Sigmoid colon (tissue), 7 donors: ENCODE data around the gene KRT3. TPM values are rescaled to one million over a fixed set of nuclear protein-coding genes. Genes with fewer than 3 reads are reported as not detected.

Experiments used
- DNase-seq: peaks from one replicate; pipeline ENCODE4 v3.0.0-alpha.2; 2019
- H3K27ac ChIP-seq, 4 donors: fragments of 200-600 bp; sonication (generic); one replicate each; pipeline ENCODE4 v1.5.1; 2016 to 2019; ENCODE audit warnings: mild to moderate bottlenecking in 1 of 4
- H3K27me3 ChIP-seq, 3 donors: fragments of 200-600 bp; sonication (generic); one replicate each; pipeline ENCODE4 v1.5.1; 2019; ENCODE audit warnings: mild to moderate bottlenecking in 1 of 3
- H3K36me3 ChIP-seq, 4 donors: fragments of 200-600 bp; sonication (generic); one replicate each; pipeline ENCODE4 v1.5.1; 2016 to 2019
- H3K4me1 ChIP-seq, 4 donors: fragments of 200-600 bp; sonication (generic); one replicate each; pipeline ENCODE4 v1.5.1; 2017 to 2019
- H3K4me3 ChIP-seq, 4 donors: fragments of 200-600 bp; sonication (generic); one replicate each; pipeline ENCODE4 v1.5.1; 2017 to 2019; ENCODE audit warnings: mild to moderate bottlenecking in 2 of 4, moderate library complexity in 1 of 4
- H3K9me3 ChIP-seq, 4 donors: fragments of 200-600 bp in 3 of 4; sonication (generic) in 3 of 4; one replicate each; pipeline versions ENCODE4 v1.5.1 to v1.6.1; 2013 to 2019
- CTCF ChIP-seq, 4 experiments: fragments of 450-650 bp in 3 of 4; fragments of 200-600 bp in 1 of 4; IDR thresholded peaks; one replicate each; pipeline ENCODE4 v1.5.1; 2016 to 2019; ENCODE audit warnings: antibody characterized with exemption in 4 of 4, mild to moderate bottlenecking in 3 of 4, moderate library complexity in 2 of 4
- EP300 ChIP-seq, 4 donors: sonication (generic); formaldehyde crosslinking; IDR thresholded peaks; one replicate each; pipeline ENCODE4 v1.6.1; 2017; ENCODE audit warnings: antibody characterized with exemption in 4 of 4
- POLR2A ChIP-seq, 2 donors: fragments of 450-650 bp; IDR thresholded peaks; one replicate each; pipeline ENCODE4 v1.6.1; 2016; ENCODE audit warnings: antibody characterized with exemption in 2 of 2, mild to moderate bottlenecking in 2 of 2, moderate library complexity in 2 of 2
- POLR2AphosphoS5 ChIP-seq, 4 donors: sonication (generic); formaldehyde crosslinking; IDR thresholded peaks; one replicate each; pipeline ENCODE4 v1.6.1; 2017; ENCODE audit warnings: antibody characterized with exemption in 4 of 4
- WGBS, 2 donors: extraction: QIAGEN DNeasy Blood & Tissue Kit; methylation state at CpG; one replicate each; pipeline ENCODE4 v1.1.7; 2013; 5-methylcytosine and 5-hydroxymethylcytosine counted together
- intact Hi-C: fragments of 100-400 bp; cut with DNase I; formaldehyde crosslinking; loops from one replicate; pipeline ENCODE4 v1.15.1; 2023
- polyA plus RNA-seq, 3 donors: library from polyadenylated mRNA; stranded (reverse); fragments of 200-250 nt; gene quantifications; one replicate each; pipeline ENCODE4 v1.2.3, GENCODE V29; 2013
- total RNA-seq, 4 donors: library from RNA; depleted of rRNA; stranded (reverse); fragments of >200 nt; gene quantifications; one replicate each; pipeline ENCODE4 v1.1.0, GENCODE V29; 2016
- donor health status: healthy with polysubstance abuse.
- donor health status: Bipolar disorder and iron deficiency.
- donor health status: healthy.

Gene KRT3
- total and polyA plus RNA-seq, 7 donors: not detected

- H3K9me3 ChIP-seq: no peaks in the 10 kb centered on the region
- H3K27me3 ChIP-seq: no peaks in the 10 kb centered on the region
- H3K36me3 ChIP-seq: no peaks in the 10 kb centered on the region
- WGBS, 2 donors: 87% methylated on average over 6 of the region's 6 CpGs
- no peak overlapping the region for H3K4me3 ChIP-seq
- intact Hi-C loops: no loop called here
- H3K4me1 ChIP-seq: peaks cover 0 to 2% (median 0%) of the 10 kb centered on the region in 4 donors
- no peak overlapping the region for H3K27ac ChIP-seq
- no peak for DNase-seq
- TF ChIP-seq CTCF (IDR thresholded peaks at IDR 0.05) (no peak), POLR2A (IDR thresholded peaks at IDR 0.05) (no peak), POLR2AphosphoS5 (IDR thresholded peaks at IDR 0.05) (no peak), EP300 (IDR thresholded peaks at IDR 0.05) (no peak)
Observed at GRCh38 chr12:52827499-52828090, 31.7 kb upstream of the KRT3 start.

GRCh38 chr12:52826611-52827498 lies 30.9 kb upstream of the KRT3 start:
- intact Hi-C loops: no loop called here
- Histone ChIP-seq H3K27ac (no peak overlapping the region), H3K4me1 (peaks cover 0 to 9% (median 4%) of the 10 kb centered on the region in 4 donors), H3K36me3 (no peaks in the 10 kb centered on the region), H3K4me3 (no peak overlapping the region), H3K27me3 (no peaks in the 10 kb centered on the region), H3K9me3 (no peaks in the 10 kb centered on the region)
- 93 to 95% methylated on average over 11 of the region's 11 CpGs for WGBS, 2 donors
- TF ChIP-seq EP300 (IDR thresholded peaks at IDR 0.05): no peak
- DNase-seq: no peak

- no peak overlapping the region for H3K4me3 ChIP-seq
- no peaks in the 10 kb centered on the region for H3K27me3 ChIP-seq
- TF ChIP-seq EP300 (IDR thresholded peaks at IDR 0.05): no peak
- no peak for TF ChIP-seq POLR2A (IDR thresholded peaks at IDR 0.05)
- TF ChIP-seq POLR2AphosphoS5 (IDR thresholded peaks at IDR 0.05): no peak
- TF ChIP-seq CTCF (IDR thresholded peaks at IDR 0.05): no peak
- peaks cover 0 to 11% (median 4%) of the 10 kb centered on the region in 4 donors for H3K4me1 ChIP-seq
- H3K27ac ChIP-seq: no peak overlapping the region
- H3K36me3 ChIP-seq: no peaks in the 10 kb centered on the region
- WGBS, 2 donors: 81 to 87% methylated on average over 4 of the region's 4 CpGs
- no peak for DNase-seq
- intact Hi-C loops: no loop called here
- H3K9me3 ChIP-seq: no peaks in the 10 kb centered on the region
Observed at GRCh38 chr12:52825961-52826360, 30.0 kb upstream of the KRT3 start.

GRCh38 chr12:52824741-52825410 lies 29.0 kb upstream of the KRT3 start:
- WGBS, 2 donors: 88 to 90% methylated on average over 5 of the region's 5 CpGs
- no peak for TF ChIP-seq POLR2AphosphoS5 (IDR thresholded peaks at IDR 0.05)
- no peak for TF ChIP-seq CTCF (IDR thresholded peaks at IDR 0.05)
- TF ChIP-seq EP300 (IDR thresholded peaks at IDR 0.05): no peak
- no peak for TF ChIP-seq POLR2A (IDR thresholded peaks at IDR 0.05)
- no peak overlapping the region for H3K27ac ChIP-seq
- intact Hi-C loops: no loop called here
- H3K36me3 ChIP-seq: no peaks in the 10 kb centered on the region
- no peak overlapping the region for H3K4me3 ChIP-seq
- peaks cover 0 to 1% (median 0%) of the 10 kb centered on the region in 3 donors for H3K27me3 ChIP-seq
- H3K4me1 ChIP-seq: peaks cover 0 to 11% (median 4%) of the 10 kb centered on the region in 4 donors
- no peaks in the 10 kb centered on the region for H3K9me3 ChIP-seq
- DNase-seq: no peak
